Measurements from ENCODE around the gene PRR15L.

PRR15L gene

GRCh38 chr17:47964856-47965255 lies 7.2 kb upstream of the PRR15L start:
- Histone ChIP-seq H3K9me3 (no peaks in the 10 kb centered on the region), H3K27ac (no peak overlapping the region), H3K27me3 (no peaks in the 10 kb centered on the region), H3K4me3 (ENCODE audit: low read depth in 1 of 2, low read length in 1 of 2) (no peak overlapping the region), H3K36me3 (no peaks in the 10 kb centered on the region), H3K4me1 (ENCODE audit: control insufficient read depth in 1 of 2, insufficient read depth in 1 of 2, low read depth in 1 of 2, low read length in 1 of 2) (no peaks in the 10 kb centered on the region)
- TF ChIP-seq CTCF (IDR thresholded peaks at IDR 0.05): no peak

- Histone ChIP-seq H3K4me1 (ENCODE audit: control insufficient read depth in 1 of 2, insufficient read depth in 1 of 2, low read depth in 1 of 2, low read length in 1 of 2) (no peaks in the 10 kb centered on the region), H3K27me3 (no peaks in the 10 kb centered on the region), H3K27ac (no peak overlapping the region), H3K9me3 (no peaks in the 10 kb centered on the region), H3K36me3 (no peaks in the 10 kb centered on the region), H3K4me3 (ENCODE audit: low read depth in 1 of 2, low read length in 1 of 2) (no peak overlapping the region)
- TF ChIP-seq CTCF (IDR thresholded peaks at IDR 0.05): no peak
Measured at GRCh38 chr17:47962901-47963300, 5.2 kb upstream of the PRR15L start.

- no peaks in the 10 kb centered on the region for H3K9me3 ChIP-seq
- H3K27ac ChIP-seq: no peak overlapping the region
- H3K4me3 ChIP-seq (ENCODE audit: low read depth in 1 of 2, low read length in 1 of 2): no peak overlapping the region
- no peaks in the 10 kb centered on the region for H3K27me3 ChIP-seq
- no peaks in the 10 kb centered on the region for H3K36me3 ChIP-seq
- no peaks in the 10 kb centered on the region for H3K4me1 ChIP-seq (ENCODE audit: control insufficient read depth in 1 of 2, insufficient read depth in 1 of 2, low read depth in 1 of 2, low read length in 1 of 2)
- TF ChIP-seq CTCF (IDR thresholded peaks at IDR 0.05): no peak
Measured at GRCh38 chr17:47961406-47961805, 3.7 kb upstream of the PRR15L start.

- Histone ChIP-seq H3K4me1 (ENCODE audit: control insufficient read depth in 1 of 2, insufficient read depth in 1 of 2, low read depth in 1 of 2, low read length in 1 of 2) (no peaks in the 10 kb centered on the region), H3K27ac (no peak overlapping the region), H3K9me3 (no peaks in the 10 kb centered on the region), H3K36me3 (no peaks in the 10 kb centered on the region), H3K27me3 (no peaks in the 10 kb centered on the region), H3K4me3 (ENCODE audit: low read depth in 1 of 2, low read length in 1 of 2) (no peak overlapping the region)
- no peak for TF ChIP-seq CTCF (IDR thresholded peaks at IDR 0.05)
Measured at GRCh38 chr17:47959825-47960655, 2.4 kb upstream of the PRR15L start.

- H3K9me3 ChIP-seq: no peaks in the 10 kb centered on the region
- H3K4me3 ChIP-seq (ENCODE audit: low read depth in 1 of 2, low read length in 1 of 2): no peak overlapping the region
- H3K27ac ChIP-seq: no peak overlapping the region
- no peaks in the 10 kb centered on the region for H3K36me3 ChIP-seq
- no peaks in the 10 kb centered on the region for H3K27me3 ChIP-seq
- TF ChIP-seq CTCF (IDR thresholded peaks at IDR 0.05): no peak
- no peaks in the 10 kb centered on the region for H3K4me1 ChIP-seq (ENCODE audit: control insufficient read depth in 1 of 2, insufficient read depth in 1 of 2, low read depth in 1 of 2, low read length in 1 of 2)
Measured at GRCh38 chr17:47956791-47957590, 692 bp downstream of the PRR15L start.
